K562 (cell line): Measurements from ENCODE around the gene RBX1. TPM values are rescaled to one million over a fixed set of nuclear protein-coding genes. Genes with fewer than 3 reads are reported as not detected.

ENCODE experiments used
- CBFA2T2 ChIP-seq: fragments of 450-650 bp; conservative IDR thresholded peaks from 2 replicates; pipeline ENCODE4 v1.6.1; 2017; ENCODE audit warnings: mild to moderate bottlenecking
- CBFA2T3 ChIP-seq: fragments of 450-650 bp; IDR thresholded peaks from 2 replicates; pipeline ENCODE4 v1.6.1; 2017
- CCNT2 ChIP-seq: IDR thresholded peaks from 2 replicates; pipeline ENCODE4 v1.6.1; 2011; ENCODE audit warnings: borderline replicate concordance, low read depth, mild to moderate bottlenecking, moderate library complexity, mixed read lengths, low read length; ENCODE audit not compliant: insufficient read length; ENCODE audit errors: extremely low read depth
- CXXC5 ChIP-seq: fragments of 250-450 bp; sonication (Bioruptor Pico); IDR thresholded peaks from 2 replicates; pipeline ENCODE4 v1.8.0; 2022; ENCODE audit warnings: inconsistent platforms, mild to moderate bottlenecking, moderate library complexity
- GATAD2B ChIP-seq: fragments of 450-650 bp; IDR thresholded peaks from 2 replicates; pipeline ENCODE4 v1.6.1; 2017; ENCODE audit warnings: mild to moderate bottlenecking, borderline replicate concordance
- JUND ChIP-seq, 2 experiments: IDR thresholded peaks; 2 replicates in 1 of 2; 3 replicates in 1 of 2; pipeline ENCODE4 v1.6.1; 2011; ENCODE audit warnings: borderline replicate concordance in 2 of 2, low read depth in 2 of 2, low read length in 2 of 2, improper control_type of control experiment in 1 of 2, missing biosample characterization in 1 of 2, missing genetic modification characterization in 1 of 2, missing genetic modification reagents in 1 of 2
- KDM1A ChIP-seq, 2 experiments: fragments of 450-650 bp; IDR thresholded peaks; 2 replicates each; pipeline ENCODE4 v1.6.1; 2016; ENCODE audit warnings: mild to moderate bottlenecking in 2 of 2
- MECOM ChIP-seq: fragments of 250-450 bp; sonication (Bioruptor Pico); IDR thresholded peaks from 2 replicates; pipeline ENCODE4 v1.8.0; 2022; ENCODE audit warnings: inconsistent platforms
- MTA2 ChIP-seq: fragments of 450-650 bp; IDR thresholded peaks from 2 replicates; pipeline ENCODE4 v1.6.1; 2016; ENCODE audit warnings: low read depth
- NFIC ChIP-seq: fragments of 450-650 bp; IDR thresholded peaks from 2 replicates; pipeline ENCODE4 v1.6.1; 2017; ENCODE audit warnings: mild to moderate bottlenecking, inconsistent platforms
- NRF1 ChIP-seq, 2 experiments: fragments of 450-650 bp; IDR thresholded peaks in 1 of 2; conservative IDR thresholded peaks in 1 of 2; 2 replicates each; pipeline ENCODE4 v1.6.1; 2014; ENCODE audit warnings: mild to moderate bottlenecking in 2 of 2
- SMARCA4 ChIP-seq: fragments of 450-650 bp; IDR thresholded peaks from 2 replicates; pipeline ENCODE4 v1.6.1; 2016
- SNRNP70 ChIP-seq: fragments of 200-400 bp; formaldehyde crosslinking; optimal IDR thresholded peaks from 2 replicates; pipeline ENCODE3; 2017; ENCODE audit warnings: low read depth, low read length
- SOX6 ChIP-seq: fragments of 450-650 bp; IDR thresholded peaks from 2 replicates; pipeline ENCODE4 v1.6.1; 2014; ENCODE audit warnings: mild to moderate bottlenecking
- TAL1 ChIP-seq: fragments of 450-650 bp; IDR thresholded peaks from 2 replicates; pipeline ENCODE4 v1.6.1; 2016; ENCODE audit warnings: mild to moderate bottlenecking
- TBL1XR1 ChIP-seq, 2 experiments: IDR thresholded peaks; 2 replicates each; pipeline ENCODE4 v1.6.1; 2012; ENCODE audit warnings: improper control_type of control experiment in 2 of 2, low read length in 2 of 2, mild to moderate bottlenecking in 1 of 2
- TCF3 ChIP-seq: sonication (generic); formaldehyde crosslinking; IDR thresholded peaks from 2 replicates; pipeline ENCODE4 v1.4.0; 2020; ENCODE audit warnings: mild to moderate bottlenecking, missing genetic modification reagents
- TSC22D4 ChIP-seq: fragments of 450-650 bp; IDR thresholded peaks from 2 replicates; pipeline ENCODE4 v1.6.1; 2016; ENCODE audit warnings: missing genetic modification characterization, missing biosample characterization, control low read depth
- ZBTB11 ChIP-seq, 3 experiments: fragments of 200-800 bp in 1 of 3; fragments of 250-450 bp in 1 of 3; fragments of 450-650 bp in 1 of 3; sonication (Bioruptor Pico) in 1 of 3; sonication (Bioruptor generic) in 1 of 3; formaldehyde crosslinking in 1 of 3; IDR thresholded peaks; 2 replicates each; pipeline versions ENCODE4 v1.6.1 to v1.8.0; 2016 to 2022; ENCODE audit warnings: mild to moderate bottlenecking in 2 of 3, missing genetic modification characterization in 2 of 3, missing compliant biosample characterization in 1 of 3, moderate library complexity in 1 of 3
- ZNF175 ChIP-seq: fragments of 200-800 bp; sonication (Bioruptor generic); IDR thresholded peaks from 2 replicates; pipeline ENCODE4 v1.6.1; 2016; ENCODE audit warnings: low read depth, mild to moderate bottlenecking, missing genetic modification characterization, missing compliant biosample characterization
- ZNF766 ChIP-seq: fragments of 200-800 bp; sonication (Bioruptor generic); conservative IDR thresholded peaks from 2 replicates; pipeline ENCODE4 v1.6.1; 2016; ENCODE audit warnings: missing genetic modification characterization, missing compliant biosample characterization
- polyA plus RNA-seq, 8 experiments: library from polyadenylated mRNA; depleted of rRNA in 4 of 8; stranded (reverse) in 5 of 8; unstranded in 3 of 8; fragments of >200 nt; fragmentation: Nextera tagmentation in 2 of 8; fragmentation: Illumina TruSeq in 1 of 8; extraction: Ambion mirVana in 2 of 8; extraction: Trizol in 1 of 8; gene quantifications; 2 replicates each; pipeline versions ENCODE4 v1.2.1 to v1.2.3, GENCODE V29; 2011 to 2014; ENCODE audit warnings: inconsistent platforms in 1 of 8, missing spikeins in 1 of 8
- total RNA-seq, 7 experiments: library from RNA; depleted of rRNA in 6 of 7; stranded (reverse); fragments of >200 nt in 6 of 7; fragmentation: Illumina TruSeq in 2 of 7; extraction: Trizol in 2 of 7; gene quantifications; 2 replicates each; pipeline versions ENCODE4 v1.2.1 to v1.2.3, GENCODE V29; 2011 to 2021; ENCODE audit warnings: low replicate concordance in 1 of 7
- TF ChIP-seq, protein P1 (sequence below): sonication (generic); formaldehyde crosslinking; IDR thresholded peaks from 2 replicates; pipeline ENCODE4 v1.8.1; 2023; ENCODE audit warnings: missing genetic modification reagents, mild to moderate bottlenecking, borderline replicate concordance

RBX1 gene
- total and polyA plus RNA-seq, 9 of the 15 experiments (the other 6 are each of a cell fraction or from before 2014, with no cell fraction given), result 44.0 to 259 (median 67.9) TPM

DNA sequence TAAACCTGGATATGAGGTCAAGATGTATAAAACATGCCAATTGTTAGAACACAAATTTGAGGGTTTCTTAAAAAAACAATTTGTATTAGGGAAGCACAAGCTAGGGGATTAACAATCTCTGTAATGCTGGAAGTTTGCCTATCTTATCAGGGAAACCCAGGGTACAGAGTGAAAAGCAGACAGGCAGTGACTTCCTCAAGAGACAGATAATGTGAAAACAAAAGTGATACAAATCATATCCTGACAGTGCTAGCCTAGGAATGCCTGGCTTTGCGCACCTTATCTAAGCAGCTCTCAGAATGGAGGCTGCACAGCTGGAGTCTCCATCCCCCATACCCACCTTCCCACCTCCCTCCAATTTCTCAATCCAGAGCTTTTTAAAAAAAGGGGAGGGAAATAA lies 22.5 kb upstream of the RBX1 start (continued):
- TF ChIP-seq SOX6, result peak; percentile 94
- peak in 1 of 2 experiments; percentile 41; a peak in 1 of 4 replicates for TF ChIP-seq TBL1XR1 (IDR thresholded peaks at IDR 0.05; ENCODE audit: low read length in 2 of 2)
- peak; percentile 86 for TF ChIP-seq CBFA2T3
- peak; percentile 77 for TF ChIP-seq CBFA2T2
- peak; percentile 72 to 81 for TF ChIP-seq KDM1A (IDR thresholded peaks at IDR 0.05)
- peak; percentile 43 for TF ChIP-seq CCNT2
- TF ChIP-seq MTA2, result peak; percentile 36; the same call in 1 of the 2 replicates
- TF ChIP-seq SNRNP70, result no peak
- 0 out of 2 replicates have a peak, but pooled peaks have one; percentile 5 for TF ChIP-seq JUND (IDR thresholded peaks at IDR 0.05; ENCODE audit: borderline replicate concordance, low read depth, low read length)
- TF ChIP-seq JUND (tag; IDR thresholded peaks at IDR 0.05; ENCODE audit: borderline replicate concordance, low read depth, low read length), result no peak; the same call in 2 of the 3 replicates
- TF ChIP-seq NRF1 (conservative IDR thresholded peaks at IDR 0.05 in 1 of 2, IDR thresholded peaks at IDR 0.05 in 1 of 2), result peak; percentile 79 to 80
- peak; percentile 65 for TF ChIP-seq NFIC
- peak; percentile 24; the same call in 1 of the 2 replicates for TF ChIP-seq SMARCA4
- TF ChIP-seq TSC22D4, result no peak
- TF ChIP-seq GATAD2B, result no peak
- peak; percentile 50; the same call in 1 of the 2 replicates for TF ChIP-seq ZNF766 (CRISPR knock-in tag)
- TF ChIP-seq ZNF175 (CRISPR knock-in tag), result no peak
- TF ChIP-seq ZBTB11 (CRISPR knock-in tag; IDR thresholded peaks at IDR 0.05), result 0 out of 6 replicates have a peak, but pooled peaks of 1 of the 3 experiments have one; percentile 39
- TF ChIP-seq CXXC5, result peak; percentile 41; the same call in 1 of the 2 replicates
- TF ChIP-seq TCF3 (CRISPR knock-in tag), result peak; percentile 74
- peak; percentile 61; the same call in 1 of the 2 replicates for TF ChIP-seq MECOM (CRISPR knock-in tag)
- TF ChIP-seq TAL1, result peak; percentile 64
- TF ChIP-seq, protein P1, sequence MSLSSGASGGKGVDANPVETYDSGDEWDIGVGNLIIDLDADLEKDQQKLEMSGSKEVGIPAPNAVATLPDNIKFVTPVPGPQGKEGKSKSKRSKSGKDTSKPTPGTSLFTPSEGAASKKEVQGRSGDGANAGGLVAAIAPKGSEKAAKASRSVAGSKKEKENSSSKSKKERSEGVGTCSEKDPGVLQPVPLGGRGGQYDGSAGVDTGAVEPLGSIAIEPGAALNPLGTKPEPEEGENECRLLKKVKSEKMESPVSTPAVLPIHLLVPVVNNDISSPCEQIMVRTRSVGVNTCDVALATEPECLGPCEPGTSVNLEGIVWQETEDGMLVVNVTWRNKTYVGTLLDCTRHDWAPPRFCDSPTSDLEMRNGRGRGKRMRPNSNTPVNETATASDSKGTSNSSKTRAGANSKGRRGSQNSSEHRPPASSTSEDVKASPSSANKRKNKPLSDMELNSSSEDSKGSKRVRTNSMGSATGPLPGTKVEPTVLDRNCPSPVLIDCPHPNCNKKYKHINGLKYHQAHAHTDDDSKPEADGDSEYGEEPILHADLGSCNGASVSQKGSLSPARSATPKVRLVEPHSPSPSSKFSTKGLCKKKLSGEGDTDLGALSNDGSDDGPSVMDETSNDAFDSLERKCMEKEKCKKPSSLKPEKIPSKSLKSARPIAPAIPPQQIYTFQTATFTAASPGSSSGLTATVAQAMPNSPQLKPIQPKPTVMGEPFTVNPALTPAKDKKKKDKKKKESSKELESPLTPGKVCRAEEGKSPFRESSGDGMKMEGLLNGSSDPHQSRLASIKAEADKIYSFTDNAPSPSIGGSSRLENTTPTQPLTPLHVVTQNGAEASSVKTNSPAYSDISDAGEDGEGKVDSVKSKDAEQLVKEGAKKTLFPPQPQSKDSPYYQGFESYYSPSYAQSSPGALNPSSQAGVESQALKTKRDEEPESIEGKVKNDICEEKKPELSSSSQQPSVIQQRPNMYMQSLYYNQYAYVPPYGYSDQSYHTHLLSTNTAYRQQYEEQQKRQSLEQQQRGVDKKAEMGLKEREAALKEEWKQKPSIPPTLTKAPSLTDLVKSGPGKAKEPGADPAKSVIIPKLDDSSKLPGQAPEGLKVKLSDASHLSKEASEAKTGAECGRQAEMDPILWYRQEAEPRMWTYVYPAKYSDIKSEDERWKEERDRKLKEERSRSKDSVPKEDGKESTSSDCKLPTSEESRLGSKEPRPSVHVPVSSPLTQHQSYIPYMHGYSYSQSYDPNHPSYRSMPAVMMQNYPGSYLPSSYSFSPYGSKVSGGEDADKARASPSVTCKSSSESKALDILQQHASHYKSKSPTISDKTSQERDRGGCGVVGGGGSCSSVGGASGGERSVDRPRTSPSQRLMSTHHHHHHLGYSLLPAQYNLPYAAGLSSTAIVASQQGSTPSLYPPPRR (CRISPR knock-in tag), result no peak
